HepG2 (cell line): ENCODE data around the gene HEMK1. TPM values are rescaled to one million over a fixed set of nuclear protein-coding genes. Genes with fewer than 3 reads are reported as not detected.

Experiments
- CBFB ChIP-seq: sonication (generic); formaldehyde crosslinking; IDR thresholded peaks from 2 replicates; pipeline ENCODE4 v1.4.0; 2020; ENCODE audit warnings: missing genetic modification reagents
- ERF ChIP-seq: IDR thresholded peaks from 2 replicates; pipeline ENCODE4 v1.6.1; 2018; ENCODE audit warnings: missing biosample characterization, missing genetic modification reagents
- ETV5 ChIP-seq: IDR thresholded peaks from 2 replicates; pipeline ENCODE4 v1.6.1; 2018; ENCODE audit warnings: missing biosample characterization, missing genetic modification reagents, inconsistent platforms, borderline replicate concordance
- FLYWCH1 ChIP-seq: sonication (generic); formaldehyde crosslinking; IDR thresholded peaks from 2 replicates; pipeline ENCODE4 v1.8.1; 2023; ENCODE audit warnings: mild to moderate bottlenecking, missing genetic modification reagents
- HHEX ChIP-seq: IDR thresholded peaks from 2 replicates; pipeline ENCODE4 v1.6.1; 2016; ENCODE audit warnings: control low read depth
- HMGXB4 ChIP-seq, 2 experiments: sonication (generic) in 1 of 2; formaldehyde crosslinking in 1 of 2; IDR thresholded peaks; 2 replicates each; pipeline versions ENCODE4 v1.4.0 to v1.6.1; 2018 to 2020; ENCODE audit warnings: missing genetic modification reagents in 2 of 2, borderline replicate concordance in 1 of 2, low read depth in 1 of 2, mild to moderate bottlenecking in 1 of 2, missing biosample characterization in 1 of 2
- KDM4B ChIP-seq: sonication (generic); formaldehyde crosslinking; IDR thresholded peaks from 2 replicates; pipeline ENCODE4 v1.4.0; 2020; ENCODE audit warnings: missing genetic modification reagents
- MXI1 ChIP-seq: IDR thresholded peaks from 3 replicates; pipeline ENCODE4 v1.6.1; 2012; ENCODE audit warnings: low read depth, low read length, inconsistent platforms, borderline replicate concordance
- NR3C1 ChIP-seq: sonication (generic); formaldehyde crosslinking; IDR thresholded peaks from 2 replicates; pipeline ENCODE4 v1.4.0; 2020; ENCODE audit warnings: missing genetic modification reagents
- REXO4 ChIP-seq: sonication (generic); formaldehyde crosslinking; IDR thresholded peaks from 2 replicates; pipeline ENCODE4 v1.8.0; 2022; ENCODE audit warnings: missing genetic modification reagents, mild to moderate bottlenecking, borderline replicate concordance
- TEAD2 ChIP-seq: sonication (generic); formaldehyde crosslinking; IDR thresholded peaks from 2 replicates; pipeline ENCODE4 v1.9.0; 2021; ENCODE audit warnings: missing genetic modification reagents
- ZEB1 ChIP-seq: IDR thresholded peaks from 2 replicates; pipeline ENCODE4 v1.6.1; 2012; ENCODE audit warnings: mild to moderate bottlenecking, low read depth, inconsistent platforms; ENCODE audit not compliant: insufficient replicate concordance
- ZMYM3 ChIP-seq: sonication (generic); formaldehyde crosslinking; IDR thresholded peaks from 2 replicates; pipeline ENCODE4 v1.5.1; 2020; ENCODE audit warnings: mild to moderate bottlenecking, missing genetic modification reagents
- ZNF142 ChIP-seq: sonication (generic); formaldehyde crosslinking; IDR thresholded peaks from 2 replicates; pipeline ENCODE4 v1.4.0; 2020; ENCODE audit warnings: missing genetic modification reagents
- ZNF224 ChIP-seq: sonication (generic); formaldehyde crosslinking; IDR thresholded peaks from 2 replicates; pipeline ENCODE4 v1.5.0; 2020; ENCODE audit warnings: mild to moderate bottlenecking, missing genetic modification reagents
- ZNF3 ChIP-seq: IDR thresholded peaks from 2 replicates; pipeline ENCODE4 v1.7.0; 2017; ENCODE audit warnings: inconsistent platforms
- ZNF34 ChIP-seq: sonication (generic); formaldehyde crosslinking; IDR thresholded peaks from 2 replicates; pipeline ENCODE4 v1.4.0; 2020; ENCODE audit warnings: mild to moderate bottlenecking, missing genetic modification reagents, borderline replicate concordance
- ZNF563 ChIP-seq: sonication (generic); formaldehyde crosslinking; IDR thresholded peaks from 2 replicates; pipeline ENCODE4 v1.8.0; 2022; ENCODE audit warnings: mild to moderate bottlenecking, moderate library complexity, missing genetic modification reagents
- ZNF576 ChIP-seq: sonication (generic); formaldehyde crosslinking; IDR thresholded peaks from 2 replicates; pipeline ENCODE4 v1.4.0; 2020; ENCODE audit warnings: mild to moderate bottlenecking, missing genetic modification reagents
- ZNF761 ChIP-seq: sonication (generic); formaldehyde crosslinking; conservative IDR thresholded peaks from 2 replicates; pipeline ENCODE4 v1.4.0; 2020; ENCODE audit warnings: mild to moderate bottlenecking, missing genetic modification reagents
- polyA plus RNA-seq, 8 experiments: library from polyadenylated mRNA; depleted of rRNA in 3 of 8; stranded (reverse) in 7 of 8; unstranded in 1 of 8; fragments of >200 nt; fragmentation: Illumina TruSeq in 4 of 8; extraction: Trizol in 4 of 8; gene quantifications; 2 replicates each; pipeline versions ENCODE4 v1.2.1 to v1.2.3, GENCODE V29; 2011 to 2016; ENCODE audit warnings: low read depth in 4 of 8, missing spikeins in 1 of 8, mixed read lengths in 1 of 8; ENCODE audit not compliant: insufficient read depth in 1 of 8
- total RNA-seq, 5 experiments: library from RNA; depleted of rRNA; stranded (reverse); fragments of >200 nt; fragmentation: Illumina TruSeq; extraction: Trizol; gene quantifications; 2 replicates each; pipeline ENCODE4 v1.2.3, GENCODE V29; 2016; ENCODE audit warnings: low read depth in 1 of 5
- TF ChIP-seq, protein P1 (sequence below): IDR thresholded peaks from 2 replicates; pipeline ENCODE4 v1.6.1; 2016; ENCODE audit warnings: missing compliant biosample characterization, missing genetic modification reagents, borderline replicate concordance

HEMK1 gene
- total and polyA plus RNA-seq, 2 of the 13 experiments (the other 11 are each of a cell fraction or from before 2014, with no cell fraction given): 9.8 to 12.6 TPM

GRCh38 chr3:50587806-50588758 is 18.8 kb downstream of the HEMK1 start (continued):
- TF ChIP-seq ZNF142 (CRISPR knock-in tag) (peak; percentile 68), TEAD2 (CRISPR knock-in tag) (no peak), REXO4 (CRISPR knock-in tag) (no peak), ERF (no peak), ZNF563 (CRISPR knock-in tag) (peak; percentile 50; the same call in 1 of the 2 replicates), ZNF761 (peak; percentile 78; the same call in 1 of the 2 replicates), FLYWCH1 (no peak), CBFB (CRISPR knock-in tag) (no peak), ZEB1 (no peak), ZMYM3 (CRISPR knock-in tag) (peak; percentile 100), HMGXB4 (CRISPR knock-in tag; IDR thresholded peaks at IDR 0.05; ENCODE audit: borderline replicate concordance in 1 of 2, low read depth in 1 of 2) (peak; percentile 2 to 24; a peak in 1 of 4 replicates), ZNF3 (CRISPR knock-in tag) (0 out of 2 replicates have a peak, but pooled peaks have one; percentile 34), ZNF34 (CRISPR knock-in tag) (no peak), KDM4B (CRISPR knock-in tag) (no peak), HHEX (CRISPR knock-in tag) (no peak), ZNF576 (CRISPR knock-in tag) (0 out of 2 replicates have a peak, but pooled peaks have one; percentile 30), NR3C1 (CRISPR knock-in tag) (no peak), ETV5 (peak; percentile 45), ZNF224 (CRISPR knock-in tag) (no peak), MXI1 (no peak)
- TF ChIP-seq, protein P1, sequence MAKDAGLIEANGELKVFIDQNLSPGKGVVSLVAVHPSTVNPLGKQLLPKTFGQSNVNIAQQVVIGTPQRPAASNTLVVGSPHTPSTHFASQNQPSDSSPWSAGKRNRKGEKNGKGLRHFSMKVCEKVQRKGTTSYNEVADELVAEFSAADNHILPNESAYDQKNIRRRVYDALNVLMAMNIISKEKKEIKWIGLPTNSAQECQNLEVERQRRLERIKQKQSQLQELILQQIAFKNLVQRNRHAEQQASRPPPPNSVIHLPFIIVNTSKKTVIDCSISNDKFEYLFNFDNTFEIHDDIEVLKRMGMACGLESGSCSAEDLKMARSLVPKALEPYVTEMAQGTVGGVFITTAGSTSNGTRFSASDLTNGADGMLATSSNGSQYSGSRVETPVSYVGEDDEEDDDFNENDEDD (CRISPR knock-in tag): peak; percentile 11; the same call in 1 of the 2 replicates
